ENCODE measurements around the gene RAD50. TPM values are rescaled to one million over a fixed set of nuclear protein-coding genes. Genes with fewer than 3 reads are reported as not detected.

The RAD50 gene
- total and polyA plus RNA-seq, 4 experiments from 2014 or later, result 6.9 to 36.2 (median 34.2) TPM

DNA sequence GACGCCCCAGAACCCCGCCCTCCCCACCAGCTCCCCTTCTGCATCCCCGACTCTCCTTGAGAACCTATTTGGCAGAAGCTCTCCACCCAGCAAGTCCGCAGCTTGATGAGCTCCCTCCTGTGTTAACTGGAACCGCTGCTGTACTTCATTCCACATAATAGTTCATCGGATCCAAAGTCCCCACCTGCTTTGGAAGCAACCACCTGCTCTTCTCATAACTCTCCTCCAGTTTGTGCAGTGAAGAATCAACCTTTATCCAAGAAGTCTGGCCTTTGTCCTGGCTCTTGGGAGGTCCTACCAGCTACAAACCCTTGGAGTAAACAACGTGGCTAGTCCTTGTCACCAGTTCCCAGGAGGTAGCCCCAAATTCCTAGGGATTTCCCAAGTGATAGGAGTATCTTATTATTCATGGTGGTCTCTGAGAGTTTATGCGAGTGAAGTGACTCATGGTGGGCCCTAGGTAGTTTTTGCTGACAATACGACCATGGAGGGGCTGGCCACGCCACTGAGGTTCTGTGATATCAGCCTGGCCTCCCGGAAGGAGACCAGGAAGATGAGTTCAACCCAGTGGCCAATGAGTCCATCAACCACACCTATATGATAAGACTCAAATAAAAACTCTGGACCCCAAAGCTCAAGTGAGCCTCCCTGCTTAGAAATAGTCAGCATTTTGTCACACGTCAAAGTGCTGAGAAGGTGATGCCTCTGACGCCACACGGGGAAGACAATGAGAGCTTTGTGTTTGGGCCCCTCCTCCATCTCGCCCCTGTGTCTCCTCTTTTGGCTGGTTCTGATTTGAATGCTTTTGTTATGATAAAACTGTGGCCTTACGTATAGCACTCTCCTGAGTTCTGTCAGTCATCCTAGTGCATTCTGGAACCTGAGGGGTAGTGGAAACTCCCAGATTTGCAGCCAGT is 113.4 kb downstream of the RAD50 start:
- no peaks in the 10 kb centered on the region for H3K27me3 ChIP-seq (ENCODE audit: insufficient read depth, low read length)
- H3K4me1 ChIP-seq (ENCODE audit: insufficient read depth, low read length), result peaks cover 8% of the 10 kb centered on the region
- H3K9me3 ChIP-seq (ENCODE audit: control insufficient read depth in 1 of 2, low read length in 2 of 2), result no peaks in the 10 kb centered on the region
- no peak overlapping the region for H3K27ac Mint-ChIP-seq
- DNase-seq, result no peak
- no peaks in the 10 kb centered on the region for H3K36me3 ChIP-seq (ENCODE audit: insufficient read depth, low read length)
- ChIA-PET POLR2A (ENCODE audit: partially characterized antibody) (no interaction called here), CTCF (ENCODE audit: partially characterized antibody) (no interaction called here)
- no peaks in the 10 kb centered on the region for H3K9me3 Mint-ChIP-seq
- no peak overlapping the region for H3K27ac ChIP-seq (ENCODE audit: low read depth, low read length)
- no peak overlapping the region for H3K4me3 ChIP-seq (ENCODE audit: low read length in 2 of 2)
- H3K4me1 Mint-ChIP-seq, result peaks cover 7 to 18% (median 10%) of the 10 kb centered on the region in 4 donors
- H3K27me3 Mint-ChIP-seq, result peaks cover 1 to 2% of the 10 kb centered on the region in 2 donors
- H3K36me3 Mint-ChIP-seq, result no peaks in the 10 kb centered on the region
- no peak overlapping the region for H3K4me3 Mint-ChIP-seq
- intact Hi-C loops (cut with micrococcal nuclease), result no loop called here

DNA sequence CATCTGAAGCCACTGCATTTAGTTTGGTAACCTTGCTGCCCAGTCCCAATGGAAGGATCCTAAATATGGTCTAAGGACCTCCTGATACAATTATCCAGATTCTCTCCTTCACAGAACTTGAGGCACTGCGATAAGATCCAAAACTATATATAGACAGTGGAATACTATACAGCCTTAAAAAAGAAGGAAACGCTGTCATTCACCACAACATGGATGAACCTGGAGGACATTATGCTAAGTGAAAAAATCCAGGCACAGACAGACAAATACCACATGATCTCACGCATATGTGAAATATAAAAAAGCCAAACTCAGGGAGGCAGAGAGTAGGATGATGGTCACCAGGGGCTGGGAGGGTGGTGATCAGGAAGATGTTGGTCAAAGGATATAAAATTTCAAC is 114.2 kb downstream of the RAD50 start:
- intact Hi-C loops (cut with micrococcal nuclease), result no loop called here
- Histone ChIP-seq H3K4me3 (ENCODE audit: low read length in 2 of 2) (no peak overlapping the region), H3K27me3 (ENCODE audit: insufficient read depth, low read length) (no peaks in the 10 kb centered on the region), H3K27ac (ENCODE audit: low read depth, low read length) (no peak overlapping the region), H3K4me1 (ENCODE audit: insufficient read depth, low read length) (peaks cover 12% of the 10 kb centered on the region), H3K36me3 (ENCODE audit: insufficient read depth, low read length) (no peaks in the 10 kb centered on the region), H3K9me3 (ENCODE audit: control insufficient read depth in 1 of 2, low read length in 2 of 2) (no peaks in the 10 kb centered on the region)
- no peaks in the 10 kb centered on the region for H3K36me3 Mint-ChIP-seq
- H3K9me3 Mint-ChIP-seq, result no peaks in the 10 kb centered on the region
- no peak overlapping the region for H3K4me3 Mint-ChIP-seq
- POLR2A ChIA-PET (ENCODE audit: partially characterized antibody), result no interaction called here
- H3K4me1 Mint-ChIP-seq, result peaks cover 8 to 19% (median 9%) of the 10 kb centered on the region in 4 donors
- H3K27ac Mint-ChIP-seq, result peak overlapping the region in 1 of 7 donors; percentile 54
- peaks cover 1 to 2% of the 10 kb centered on the region in 2 donors for H3K27me3 Mint-ChIP-seq
- DNase-seq, result no peak
- CTCF ChIA-PET (ENCODE audit: partially characterized antibody), result no interaction called here

DNA sequence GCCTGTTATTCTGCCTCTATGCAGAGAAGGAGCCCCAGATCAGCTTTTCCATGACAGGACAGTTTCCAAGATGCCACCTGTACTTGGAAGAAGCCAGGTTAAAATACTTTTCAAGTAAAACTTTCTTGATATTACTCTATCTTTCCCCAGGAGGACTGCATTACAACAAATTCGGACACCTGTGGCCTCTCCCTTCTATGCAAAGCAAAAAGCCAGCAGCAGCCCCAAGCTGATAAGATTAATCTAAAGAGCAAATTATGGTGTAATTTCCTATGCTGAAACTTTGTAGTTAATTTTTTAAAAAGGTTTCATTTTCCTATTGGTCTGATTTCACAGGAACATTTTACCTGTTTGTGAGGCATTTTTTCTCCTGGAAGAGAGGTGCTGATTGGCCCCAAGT is 116.7 kb downstream of the RAD50 start:
- DNase-seq, result no peak
- H3K27ac Mint-ChIP-seq, result peak overlapping the region in 2 of 7 donors; percentile 36 to 79
- no peaks in the 10 kb centered on the region for H3K36me3 ChIP-seq (ENCODE audit: insufficient read depth, low read length)
- no peaks in the 10 kb centered on the region for H3K9me3 ChIP-seq (ENCODE audit: control insufficient read depth in 1 of 2, low read length in 2 of 2)
- ChIA-PET CTCF (ENCODE audit: partially characterized antibody) (no interaction called here), POLR2A (ENCODE audit: partially characterized antibody) (no interaction called here)
- no peaks in the 10 kb centered on the region for H3K27me3 ChIP-seq (ENCODE audit: insufficient read depth, low read length)
- peaks cover 8 to 29% (median 10%) of the 10 kb centered on the region in 4 donors for H3K4me1 Mint-ChIP-seq
- intact Hi-C loops (cut with micrococcal nuclease), result no loop called here
- peak overlapping the region in 1 of 8 donors; percentile 8 for H3K4me3 Mint-ChIP-seq
- H3K9me3 Mint-ChIP-seq, result no peaks in the 10 kb centered on the region
- no peak overlapping the region for H3K27ac ChIP-seq (ENCODE audit: low read depth, low read length)
- no peaks in the 10 kb centered on the region for H3K36me3 Mint-ChIP-seq
- peaks cover 12% of the 10 kb centered on the region for H3K4me1 ChIP-seq (ENCODE audit: insufficient read depth, low read length)
- no peak overlapping the region for H3K4me3 ChIP-seq (ENCODE audit: low read length in 2 of 2)
- H3K27me3 Mint-ChIP-seq, result peaks cover 1 to 2% of the 10 kb centered on the region in 2 donors

- ChIA-PET CTCF (ENCODE audit: partially characterized antibody) (interaction anchor here (1.3 kb wide), 1 partner anchor 32 kb away, joined by 3 read pairs; no protein-coding TSS in a partner anchor), POLR2A (ENCODE audit: partially characterized antibody) (interaction anchor here (1.1 to 1.4 kb wide), 5 partner anchors 11 to 184 kb away, joined by 3 to 8 read pairs (median 4); partner anchors contain the start of genes CCNI2 and IRF1)
- H3K9me3 Mint-ChIP-seq, result no peaks in the 10 kb centered on the region
Observed at GRCh38 chr5:132673939-132674630, 117.3 kb downstream of the RAD50 start, which contains the start of gene IL4. Gene IL4, plus strand, starts transcription at chr5:132673989. Its CDS starts 62 bp downstream, at chr5:132674051.

GRCh38 chr5:132674671-132675506 is 118.1 kb downstream of the RAD50 start:
- no peak overlapping the region for H3K4me3 ChIP-seq (ENCODE audit: low read length in 2 of 2)

More at GRCh38 chr5:132673939-132674630, 117.3 kb downstream of the RAD50 start, which contains the start of gene IL4:
- H3K4me1 Mint-ChIP-seq, result peaks cover 8 to 29% (median 10%) of the 10 kb centered on the region in 4 donors
- peak within 1 kb of the TSS; percentile 65 to 92 (median 89) for H3K27ac Mint-ChIP-seq
- peaks cover 12% of the 10 kb centered on the region for H3K4me1 ChIP-seq (ENCODE audit: insufficient read depth, low read length)
- peaks cover 1 to 2% of the 10 kb centered on the region in 2 donors for H3K27me3 Mint-ChIP-seq
- no peak within 1 kb of the TSS for H3K4me3 ChIP-seq (ENCODE audit: low read length in 2 of 2)
- no peak for DNase-seq
- H3K36me3 ChIP-seq (ENCODE audit: insufficient read depth, low read length), result no peaks in the 10 kb centered on the region
- no peaks in the 10 kb centered on the region for H3K36me3 Mint-ChIP-seq
- H3K27ac ChIP-seq (ENCODE audit: low read depth, low read length), result peak within 1 kb of the TSS; percentile 32
- H3K4me3 Mint-ChIP-seq, result peak within 1 kb of the TSS; percentile 36 to 82 (median 72)
- intact Hi-C loops (cut with micrococcal nuclease), result no loop called here
- no peaks in the 10 kb centered on the region for H3K9me3 ChIP-seq (ENCODE audit: control insufficient read depth in 1 of 2, low read length in 2 of 2)
- no peaks in the 10 kb centered on the region for H3K27me3 ChIP-seq (ENCODE audit: insufficient read depth, low read length)

GRCh38 chr5:132675936-132676689 is 119.3 kb downstream of the RAD50 start:
- no peaks in the 10 kb centered on the region for H3K9me3 Mint-ChIP-seq
- POLR2A ChIA-PET (ENCODE audit: partially characterized antibody), result interaction anchor here (1.4 kb wide), 1 partner anchor 15 kb away, joined by 4 read pairs; no protein-coding TSS in a partner anchor
- H3K9me3 ChIP-seq (ENCODE audit: control insufficient read depth in 1 of 2, low read length in 2 of 2), result no peaks in the 10 kb centered on the region
- no peaks in the 10 kb centered on the region for H3K27me3 Mint-ChIP-seq
- H3K4me3 Mint-ChIP-seq, result no peak overlapping the region
- intact Hi-C loops (cut with micrococcal nuclease), result no loop called here
- H3K27me3 ChIP-seq (ENCODE audit: insufficient read depth, low read length), result no peaks in the 10 kb centered on the region
- H3K27ac Mint-ChIP-seq, result peak overlapping the region in 3 of 7 donors; percentile 43 to 62 (median 61)
- no peaks in the 10 kb centered on the region for H3K36me3 ChIP-seq (ENCODE audit: insufficient read depth, low read length)
- peaks cover 8 to 29% (median 10%) of the 10 kb centered on the region in 4 donors for H3K4me1 Mint-ChIP-seq
- no peak for DNase-seq
- H3K4me3 ChIP-seq (ENCODE audit: low read length in 2 of 2), result no peak overlapping the region
- H3K27ac ChIP-seq (ENCODE audit: low read depth, low read length), result no peak overlapping the region
- CTCF ChIA-PET (ENCODE audit: partially characterized antibody), result no interaction called here
- H3K36me3 Mint-ChIP-seq, result peaks cover 0 to 5% of the 10 kb centered on the region in 2 donors
- H3K4me1 ChIP-seq (ENCODE audit: insufficient read depth, low read length), result peaks cover 12% of the 10 kb centered on the region

More at GRCh38 chr5:132674671-132675506, 118.1 kb downstream of the RAD50 start:
- H3K36me3 Mint-ChIP-seq, result no peaks in the 10 kb centered on the region
- Histone ChIP-seq H3K9me3 (ENCODE audit: control insufficient read depth in 1 of 2, low read length in 2 of 2) (no peaks in the 10 kb centered on the region), H3K27me3 (ENCODE audit: insufficient read depth, low read length) (no peaks in the 10 kb centered on the region), H3K36me3 (ENCODE audit: insufficient read depth, low read length) (no peaks in the 10 kb centered on the region), H3K27ac (ENCODE audit: low read depth, low read length) (peak overlapping the region; percentile 32), H3K4me1 (ENCODE audit: insufficient read depth, low read length) (peaks cover 12% of the 10 kb centered on the region)
- H3K4me1 Mint-ChIP-seq, result peaks cover 8 to 29% (median 10%) of the 10 kb centered on the region in 4 donors
- intact Hi-C loops (cut with micrococcal nuclease), result no loop called here
- peak overlapping the region; percentile 79 to 92 (median 89) for H3K27ac Mint-ChIP-seq
- POLR2A ChIA-PET (ENCODE audit: partially characterized antibody), result interaction anchor here (0.7 to 1.4 kb wide), 6 partner anchors 12 to 196 kb away, joined by 3 to 8 read pairs (median 4); partner anchors contain the start of genes CCNI2 and IRF1
- H3K27me3 Mint-ChIP-seq, result peaks cover 0 to under 1% of the 10 kb centered on the region in 2 donors
- CTCF ChIA-PET (ENCODE audit: partially characterized antibody), result interaction anchor here (1.3 kb wide), 1 partner anchor 33 kb away, joined by 3 read pairs; no protein-coding TSS in a partner anchor
- peak overlapping the region; percentile 36 to 82 (median 72) for H3K4me3 Mint-ChIP-seq
- no peaks in the 10 kb centered on the region for H3K9me3 Mint-ChIP-seq
- peak in 1 of 5 donors; percentile 13 for DNase-seq

Measured in CD4-positive, alpha-beta memory T cell (primary cell).